Trophoblast cell (in vitro differentiated cells and primary cell): ENCODE results near the gene RANBP17.

ENCODE experiments used
- DNase-seq, 2 donors: peaks; one replicate each; pipeline ENCODE4 v3.0.0-alpha.2; 2016
- H2AFZ ChIP-seq: 2 replicates; pipeline ENCODE4 v1.6.1; 2013; ENCODE audit warnings: low read length, moderate library complexity, mild to moderate bottlenecking; ENCODE audit not compliant: insufficient read depth, poor library complexity
- H2AK5ac ChIP-seq: 2 replicates; pipeline ENCODE4 v1.6.1; 2013; ENCODE audit warnings: mild to moderate bottlenecking, low read length
- H2BK120ac ChIP-seq: 2 replicates; pipeline ENCODE4 v1.6.1; 2013; ENCODE audit warnings: low read length, mild to moderate bottlenecking, moderate library complexity; ENCODE audit not compliant: insufficient read depth, poor library complexity
- H2BK12ac ChIP-seq: 2 replicates; pipeline ENCODE4 v1.6.1; 2013; ENCODE audit warnings: mild to moderate bottlenecking, low read length, moderate library complexity
- H2BK5ac ChIP-seq: 2 replicates; pipeline ENCODE4 v1.6.1; 2013; ENCODE audit warnings: low read length, low read depth, moderate library complexity, mild to moderate bottlenecking; ENCODE audit not compliant: poor library complexity
- H3K14ac ChIP-seq: 2 replicates; pipeline ENCODE4 v1.6.1; 2013; ENCODE audit warnings: mild to moderate bottlenecking, low read length
- H3K18ac ChIP-seq: 2 replicates; pipeline ENCODE4 v1.6.1; 2013; ENCODE audit warnings: mild to moderate bottlenecking, low read length
- H3K23ac ChIP-seq: 2 replicates; pipeline ENCODE4 v1.6.1; 2013; ENCODE audit warnings: low read length
- H3K27ac ChIP-seq: 2 replicates; pipeline ENCODE4 v1.5.1; 2013; ENCODE audit warnings: low read depth, mild to moderate bottlenecking, inconsistent platforms, low read length, moderate library complexity
- H3K27me3 ChIP-seq: 2 replicates; pipeline ENCODE4 v1.6.1; 2013; ENCODE audit warnings: inconsistent platforms, mild to moderate bottlenecking, low read length, moderate library complexity; ENCODE audit not compliant: insufficient read depth
- H3K36me3 ChIP-seq, 2 experiments: 1 replicate in 1 of 2; 2 replicates in 1 of 2; pipeline ENCODE4 v1.6.1; 2013; ENCODE audit warnings: low read length in 2 of 2, mild to moderate bottlenecking in 2 of 2, moderate library complexity in 1 of 2; ENCODE audit not compliant: insufficient read depth in 2 of 2, control insufficient read depth in 1 of 2
- H3K4ac ChIP-seq: 2 replicates; pipeline ENCODE4 v1.6.1; 2013; ENCODE audit warnings: low read depth, mild to moderate bottlenecking, low read length, moderate library complexity
- H3K4me1 ChIP-seq, 2 experiments: 1 replicate in 1 of 2; 2 replicates in 1 of 2; pipeline ENCODE4 v1.6.1; 2013; ENCODE audit warnings: low read length in 2 of 2, mild to moderate bottlenecking in 2 of 2, moderate library complexity in 1 of 2; ENCODE audit not compliant: insufficient read depth in 2 of 2, control insufficient read depth in 1 of 2
- H3K4me2 ChIP-seq: 2 replicates; pipeline ENCODE4 v1.6.1; 2013; ENCODE audit warnings: inconsistent platforms, mild to moderate bottlenecking, low read length, moderate library complexity
- H3K4me3 ChIP-seq: 2 replicates; pipeline ENCODE4 v1.5.1; 2013; ENCODE audit warnings: mild to moderate bottlenecking, low read depth, low read length, inconsistent platforms
- H3K79me1 ChIP-seq: one replicate; pipeline ENCODE4 v1.6.1; 2013; ENCODE audit warnings: low read length
- H3K79me2 ChIP-seq: 2 replicates; pipeline ENCODE4 v1.6.1; 2013; ENCODE audit warnings: low read length, mild to moderate bottlenecking; ENCODE audit not compliant: control insufficient read depth, insufficient read depth, poor library complexity
- H3K9ac ChIP-seq: 2 replicates; pipeline ENCODE4 v1.6.1; 2013; ENCODE audit warnings: mild to moderate bottlenecking, low read length
- H3K9me3 ChIP-seq: 2 replicates; pipeline ENCODE4 v1.6.1; 2013; ENCODE audit warnings: low read depth, mild to moderate bottlenecking, control low read depth, inconsistent platforms, low read length; ENCODE audit not compliant: insufficient read depth
- H4K12ac ChIP-seq: 2 replicates; pipeline ENCODE4 v1.6.1; 2013; ENCODE audit warnings: low read depth, mild to moderate bottlenecking, low read length, moderate library complexity
- H4K8ac ChIP-seq: 2 replicates; pipeline ENCODE4 v1.6.1; 2013; ENCODE audit warnings: low read depth, mild to moderate bottlenecking, low read length, moderate library complexity
- H4K91ac ChIP-seq: one replicate; pipeline ENCODE4 v1.6.1; 2013; ENCODE audit warnings: low read depth, mild to moderate bottlenecking, low read length, moderate library complexity
- WGBS: extraction: QIAGEN DNeasy Blood & Tissue Kit; methylation state at CpG from one replicate; pipeline ENCODE4 v1.1.7; 2013; ENCODE audit warnings: missing lambda C conversion rate; ENCODE audit not compliant: insufficient read length, insufficient coverage; ENCODE audit errors: extremely low coverage; 5-methylcytosine and 5-hydroxymethylcytosine counted together

RANBP17 gene

DNA sequence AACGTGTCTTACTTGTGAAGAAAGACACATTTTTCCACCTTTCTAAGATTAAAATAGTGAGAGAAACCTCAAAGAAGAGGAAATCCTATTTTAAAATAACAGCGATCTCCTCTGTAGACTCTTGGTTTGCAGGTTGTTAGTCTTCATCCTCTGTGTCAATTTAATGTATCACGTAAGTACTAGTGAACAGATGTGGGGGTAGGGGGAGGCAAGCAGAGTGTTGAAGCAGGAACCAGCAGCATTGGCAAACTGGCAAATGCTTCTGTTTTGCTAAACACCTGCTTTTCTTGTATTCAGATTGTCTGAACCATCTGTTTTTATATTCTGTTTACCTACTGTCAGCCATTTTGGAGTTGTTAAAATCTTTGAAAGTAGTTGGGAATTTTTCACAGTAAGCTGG lies 288.0 kb downstream of the RANBP17 start:
- no peak overlapping the region for H3K9ac ChIP-seq
- no peaks in the 10 kb centered on the region for H3K9me3 ChIP-seq
- H3K36me3 ChIP-seq, result no peaks in the 10 kb centered on the region
- no peak overlapping the region for H2BK5ac ChIP-seq
- no CpG with 5 or more reads among the region's 3 CpGs for WGBS
- H3K79me2 ChIP-seq, result no peaks in the 10 kb centered on the region
- no peak overlapping the region for H2BK12ac ChIP-seq
- H3K27ac ChIP-seq, result no peak overlapping the region
- no peaks in the 10 kb centered on the region for H3K79me1 ChIP-seq
- H2BK120ac ChIP-seq, result no peak overlapping the region
- H3K14ac ChIP-seq, result no peak overlapping the region
- H3K4me2 ChIP-seq, result no peak overlapping the region
- no peak overlapping the region for H3K4me3 ChIP-seq
- H4K8ac ChIP-seq, result no peak overlapping the region
- H3K4me1 ChIP-seq, result no peaks in the 10 kb centered on the region
- H4K91ac ChIP-seq, result no peak overlapping the region
- no peak overlapping the region for H3K18ac ChIP-seq
- H4K12ac ChIP-seq, result no peak overlapping the region
- H3K23ac ChIP-seq, result no peak overlapping the region
- H2AK5ac ChIP-seq, result no peak overlapping the region
- H3K4ac ChIP-seq, result no peak overlapping the region
- no peak overlapping the region for H2AFZ ChIP-seq
- H3K27me3 ChIP-seq, result no peaks in the 10 kb centered on the region
- DNase-seq, result no peak

GRCh38 chr5:171152382-171152781 lies 290.6 kb downstream of the RANBP17 start:
- H3K27ac ChIP-seq, result no peak overlapping the region
- no peak overlapping the region for H3K9ac ChIP-seq
- no peaks in the 10 kb centered on the region for H3K79me2 ChIP-seq
- no peak overlapping the region for H4K91ac ChIP-seq
- H4K8ac ChIP-seq, result no peak overlapping the region
- no peak overlapping the region for H4K12ac ChIP-seq
- peak in 1 of 2 donors; percentile 5 for DNase-seq
- H3K4me2 ChIP-seq, result no peak overlapping the region
- H3K23ac ChIP-seq, result no peak overlapping the region
- no peak overlapping the region for H3K4me3 ChIP-seq
- no peak overlapping the region for H3K18ac ChIP-seq
- no peak overlapping the region for H2AK5ac ChIP-seq
- no CpG with 5 or more reads among the region's 4 CpGs for WGBS
- no peak overlapping the region for H3K4ac ChIP-seq
- H2BK12ac ChIP-seq, result no peak overlapping the region
- no peak overlapping the region for H2BK120ac ChIP-seq
- no peaks in the 10 kb centered on the region for H3K79me1 ChIP-seq
- no peak overlapping the region for H3K14ac ChIP-seq
- no peaks in the 10 kb centered on the region for H3K9me3 ChIP-seq
- no peaks in the 10 kb centered on the region for H3K27me3 ChIP-seq
- H3K4me1 ChIP-seq, result no peaks in the 10 kb centered on the region
- H2BK5ac ChIP-seq, result no peak overlapping the region
- no peak overlapping the region for H2AFZ ChIP-seq
- no peaks in the 10 kb centered on the region for H3K36me3 ChIP-seq

GRCh38 chr5:171155621-171156020 lies 293.8 kb downstream of the RANBP17 start:
- no peak overlapping the region for H3K4me2 ChIP-seq
- H3K79me2 ChIP-seq, result no peaks in the 10 kb centered on the region
- WGBS, result no CpG with 5 or more reads among the region's 1 CpG
- H4K12ac ChIP-seq, result no peak overlapping the region
- no peak overlapping the region for H2AFZ ChIP-seq
- no peak overlapping the region for H4K91ac ChIP-seq
- no peak overlapping the region for H3K14ac ChIP-seq
- H2AK5ac ChIP-seq, result no peak overlapping the region
- no peak overlapping the region for H3K27ac ChIP-seq
- H3K4ac ChIP-seq, result no peak overlapping the region
- H4K8ac ChIP-seq, result no peak overlapping the region
- H2BK5ac ChIP-seq, result no peak overlapping the region
- no peaks in the 10 kb centered on the region for H3K27me3 ChIP-seq
- H3K79me1 ChIP-seq, result no peaks in the 10 kb centered on the region
- H3K9ac ChIP-seq, result no peak overlapping the region
- no peaks in the 10 kb centered on the region for H3K36me3 ChIP-seq
- no peak overlapping the region for H3K23ac ChIP-seq
- H3K18ac ChIP-seq, result no peak overlapping the region
- no peaks in the 10 kb centered on the region for H3K9me3 ChIP-seq
- H2BK12ac ChIP-seq, result no peak overlapping the region
- H3K4me1 ChIP-seq, result no peaks in the 10 kb centered on the region
- DNase-seq, result peak in 1 of 2 donors; percentile 31
- no peak overlapping the region for H3K4me3 ChIP-seq
- H2BK120ac ChIP-seq, result no peak overlapping the region

DNA sequence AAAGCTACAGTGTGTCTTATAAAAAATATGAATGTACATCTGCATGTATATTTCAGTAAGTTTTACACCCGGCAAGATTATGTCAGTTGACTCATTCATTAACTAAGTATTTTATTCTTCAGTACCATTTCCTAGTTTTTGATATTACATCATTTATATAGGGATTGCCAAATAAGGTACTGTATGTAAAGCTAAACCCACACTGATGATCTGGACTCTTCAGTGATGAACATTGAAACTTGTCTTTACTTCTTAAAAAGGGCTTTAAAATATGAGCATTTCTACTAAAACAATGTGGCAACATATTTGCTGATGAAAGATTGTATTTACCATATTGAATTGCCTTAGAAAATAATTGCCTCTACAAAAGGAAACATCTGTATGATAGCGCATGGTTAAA lies 295.5 kb downstream of the RANBP17 start:
- no peaks in the 10 kb centered on the region for H3K27me3 ChIP-seq
- H3K4ac ChIP-seq, result no peak overlapping the region
- H4K91ac ChIP-seq, result no peak overlapping the region
- H4K8ac ChIP-seq, result no peak overlapping the region
- DNase-seq, result no peak
- no peak overlapping the region for H3K4me2 ChIP-seq
- H3K4me1 ChIP-seq, result no peaks in the 10 kb centered on the region
- H2BK5ac ChIP-seq, result no peak overlapping the region
- H2BK120ac ChIP-seq, result no peak overlapping the region
- no peak overlapping the region for H3K9ac ChIP-seq
- no CpG with 5 or more reads among the region's 2 CpGs for WGBS
- no peak overlapping the region for H4K12ac ChIP-seq
- H3K36me3 ChIP-seq, result no peaks in the 10 kb centered on the region
- H3K23ac ChIP-seq, result no peak overlapping the region
- no peaks in the 10 kb centered on the region for H3K79me2 ChIP-seq
- no peak overlapping the region for H3K18ac ChIP-seq
- no peak overlapping the region for H3K27ac ChIP-seq
- H3K79me1 ChIP-seq, result no peaks in the 10 kb centered on the region
- H2AFZ ChIP-seq, result no peak overlapping the region
- H3K4me3 ChIP-seq, result no peak overlapping the region
- no peaks in the 10 kb centered on the region for H3K9me3 ChIP-seq
- H3K14ac ChIP-seq, result no peak overlapping the region
- H2AK5ac ChIP-seq, result no peak overlapping the region
- H2BK12ac ChIP-seq, result no peak overlapping the region
